ENCODE results near the gene B4GALNT4.
"Not testable (repeated sequence)": the region's sequence is repeated elsewhere in the genome, so short reads cannot be mapped to it uniquely, and the experiment has no call there.

The B4GALNT4 gene

GRCh38 chr11:369336-370018 lies at the start of gene B4GALNT4:
Gene B4GALNT4 (plus strand): TSS chr11:369499. CDS start chr11:369804, 305 bp downstream.
- DNase-seq: no peak

- DNase-seq: not testable (repeated sequence)
These were observed 49.4 kb upstream of the B4GALNT4 start for GRCh38 chr11:319888-320273.

GRCh38 chr11:324156-324555 lies 45.1 kb upstream of the B4GALNT4 start:
- DNase-seq: no peak

- DNase-seq: not testable (repeated sequence)
These were observed 44.4 kb upstream of the B4GALNT4 start for GRCh38 chr11:324593-325517.

GRCh38 chr11:325796-326591 lies 43.3 kb upstream of the B4GALNT4 start:
- no peak for DNase-seq

- DNase-seq: no peak
These were observed 42.8 kb upstream of the B4GALNT4 start for GRCh38 chr11:326592-326841.

GRCh38 chr11:326842-327580 lies 42.3 kb upstream of the B4GALNT4 start:
- no peak for DNase-seq

GRCh38 chr11:327581-327923 lies 41.7 kb upstream of the B4GALNT4 start:
- DNase-seq: no peak

GRCh38 chr11:328012-328411 lies 41.3 kb upstream of the B4GALNT4 start:
- DNase-seq: no peak

- DNase-seq: not testable (repeated sequence)
These were observed 40.7 kb upstream of the B4GALNT4 start for GRCh38 chr11:328516-329100.

GRCh38 chr11:329886-330253 lies 39.4 kb upstream of the B4GALNT4 start:
- no peak for DNase-seq

- DNase-seq: no peak
These were observed 39.0 kb upstream of the B4GALNT4 start for GRCh38 chr11:330307-330693.

- DNase-seq: no peak
These were observed 38.5 kb upstream of the B4GALNT4 start for GRCh38 chr11:330694-331357.

- DNase-seq: no peak
These were observed 37.8 kb upstream of the B4GALNT4 start for GRCh38 chr11:331358-332060.

GRCh38 chr11:332651-333480 lies 36.4 kb upstream of the B4GALNT4 start:
- no peak for DNase-seq

- not testable (repeated sequence) for DNase-seq
These were observed 35.6 kb upstream of the B4GALNT4 start for GRCh38 chr11:333616-334263.

- no peak for DNase-seq
These were observed 34.9 kb upstream of the B4GALNT4 start for GRCh38 chr11:334264-334994.

GRCh38 chr11:335779-336658 lies 33.3 kb upstream of the B4GALNT4 start:
- DNase-seq: no peak
